ENCODE data around the gene MEGF8.

GRCh38 chr19:42396381-42397262, 71.2 kb downstream of the MEGF8 start:
- peak in 1 of 6 experiments; percentile 5 for TF ChIP-seq CTCF (IDR thresholded peaks at IDR 0.05)
- TF ChIP-seq POLR2A (IDR thresholded peaks at IDR 0.05) = peak; percentile 24 to 81
